ENCODE results near the gene FRYL. TPM values are rescaled to one million over a fixed set of nuclear protein-coding genes. Genes with fewer than 3 reads are reported as not detected.
A peak's percentile ranks its signal among the peaks of the same experiment; 100 is the strongest.

Gene FRYL
- polyA plus RNA-seq, 3 donors = 10.8 to 15.8 (median 14.4) TPM

- no peak overlapping the region for H3K4me3 ChIP-seq (replicated peaks in 1 of 3; ENCODE audit: low read depth in 2 of 3, low read length in 3 of 3)
- no peaks in the 10 kb centered on the region for H3K27me3 Mint-ChIP-seq (ENCODE audit: low read depth in 3 of 3)
- TF ChIP-seq CTCF (IDR thresholded peaks at IDR 0.05) = no peak
- peaks cover 51% of the 10 kb centered on the region for H3K79me2 ChIP-seq (ENCODE audit: insufficient read depth, low read length)
- H4K20me1 ChIP-seq (ENCODE audit: insufficient read depth, low read length) = peaks cover 63% of the 10 kb centered on the region
- no peaks in the 10 kb centered on the region for H3K36me3 ChIP-seq (replicated peaks in 1 of 2; ENCODE audit: control insufficient read depth in 1 of 2, insufficient read depth in 2 of 2, low read length in 2 of 2)
- H3K27ac ChIP-seq (ENCODE audit: low read depth in 1 of 2, low read length in 2 of 2) = no peak overlapping the region
- no peak overlapping the region for H3K9ac ChIP-seq (ENCODE audit: insufficient read depth, low read length, poor library complexity, severe bottlenecking)
- peaks cover 4% of the 10 kb centered on the region for H3K4me1 Mint-ChIP-seq
- H3K4me2 ChIP-seq (replicated peaks; ENCODE audit: extremely low read depth, low read length, poor library complexity, severe bottlenecking) = no peak overlapping the region
- peaks cover under 1 to 6% of the 10 kb centered on the region in 2 donors for H3K4me1 ChIP-seq (ENCODE audit: control insufficient read depth in 1 of 2, insufficient read depth in 2 of 2, low read length in 2 of 2)
- H3K9me3 Mint-ChIP-seq = peaks cover 0 to 3% (median 0%) of the 10 kb centered on the region in 7 donors
- H3K27ac Mint-ChIP-seq = peak overlapping the region in 1 of 7 donors; percentile 74
- whole genome bisulfite sequencing (ENCODE audit: insufficient coverage) = no CpG with 5 or more reads among the region's 2 CpGs
- intact Hi-C loops (cut with micrococcal nuclease) = no loop called here
- H3K9me3 ChIP-seq (replicated peaks in 1 of 2; ENCODE audit: control insufficient read depth in 1 of 2, insufficient read depth in 1 of 2, low read length in 2 of 2) = no peaks in the 10 kb centered on the region
- H3K4me3 Mint-ChIP-seq = no peak overlapping the region
- H2AFZ ChIP-seq (ENCODE audit: insufficient read depth, low read depth, low read length, poor library complexity, severe bottlenecking) = no peak overlapping the region
- no peak for DNase-seq
- no peaks in the 10 kb centered on the region for H3K27me3 ChIP-seq (ENCODE audit: control insufficient read depth in 2 of 2, insufficient read depth in 2 of 2, low read length in 2 of 2)
- H3K36me3 Mint-ChIP-seq = peaks cover 1 to 6% of the 10 kb centered on the region in 2 donors
Observed at GRCh38 chr4:48640699-48641098, 139.4 kb downstream of the FRYL start.

- Histone ChIP-seq H3K4me1 (ENCODE audit: control insufficient read depth in 1 of 2, insufficient read depth in 2 of 2, low read length in 2 of 2) (peaks cover 5 to 11% of the 10 kb centered on the region in 2 donors), H3K9ac (ENCODE audit: insufficient read depth, low read length, poor library complexity, severe bottlenecking) (no peak overlapping the region), H2AFZ (ENCODE audit: insufficient read depth, low read depth, low read length, poor library complexity, severe bottlenecking) (no peak overlapping the region), H3K9me3 (replicated peaks in 1 of 2; ENCODE audit: control insufficient read depth in 1 of 2, insufficient read depth in 1 of 2, low read length in 2 of 2) (no peaks in the 10 kb centered on the region), H3K27me3 (ENCODE audit: control insufficient read depth in 2 of 2, insufficient read depth in 2 of 2, low read length in 2 of 2) (no peaks in the 10 kb centered on the region), H3K4me3 (replicated peaks in 1 of 3; ENCODE audit: low read depth in 2 of 3, low read length in 3 of 3) (no peak overlapping the region), H3K27ac (ENCODE audit: low read depth in 1 of 2, low read length in 2 of 2) (no peak overlapping the region), H3K36me3 (replicated peaks in 1 of 2; ENCODE audit: control insufficient read depth in 1 of 2, insufficient read depth in 2 of 2, low read length in 2 of 2) (no peaks in the 10 kb centered on the region), H3K79me2 (ENCODE audit: insufficient read depth, low read length) (peaks cover 46% of the 10 kb centered on the region), H3K4me2 (replicated peaks; ENCODE audit: extremely low read depth, low read length, poor library complexity, severe bottlenecking) (no peak overlapping the region), H4K20me1 (ENCODE audit: insufficient read depth, low read length) (peaks cover 63% of the 10 kb centered on the region)
- intact Hi-C loops (cut with micrococcal nuclease) = no loop called here
- Mint-ChIP-seq H3K36me3 (peaks cover 1 to 6% of the 10 kb centered on the region in 2 donors), H3K4me3 (no peak overlapping the region), H3K4me1 (peaks cover 4% of the 10 kb centered on the region), H3K27ac (no peak overlapping the region), H3K9me3 (peaks cover 0 to 3% (median 0%) of the 10 kb centered on the region in 7 donors), H3K27me3 (ENCODE audit: low read depth in 3 of 3) (no peaks in the 10 kb centered on the region)
- TF ChIP-seq CTCF (IDR thresholded peaks at IDR 0.05) = no peak
- no peak for DNase-seq
Observed at GRCh38 chr4:48640225-48640624, 139.9 kb downstream of the FRYL start.

Measured in CD14-positive monocyte (primary cell).